HG02642 (cell line): ENCODE data around the gene DYNC1LI2.
"Not testable (repeated sequence)": the region's sequence is repeated elsewhere in the genome, so short reads cannot be mapped to it uniquely, and the experiment has no call there.

ENCODE experiments used
- ATAC-seq: cut with Tn5 transposase; IDR thresholded peaks from one replicate; pipeline ENCODE4 v1.9.1; 2021; ENCODE audit warnings: mild to moderate bottlenecking; ENCODE audit not compliant: unreplicated experiment, poor library complexity

DYNC1LI2 gene

GRCh38 chr16:66751303-66751991 is at the start of gene DYNC1LI2:
Gene DYNC1LI2 (minus strand): TSS chr16:66751609. CDS start chr16:66751591, 18 bp downstream.
- ATAC-seq: peak; percentile 91

GRCh38 chr16:66800856-66801255 is 49.4 kb upstream of the DYNC1LI2 start:
- ATAC-seq: no peak

GRCh38 chr16:66798161-66798560 is 46.8 kb upstream of the DYNC1LI2 start:
- ATAC-seq: no peak

DNA sequence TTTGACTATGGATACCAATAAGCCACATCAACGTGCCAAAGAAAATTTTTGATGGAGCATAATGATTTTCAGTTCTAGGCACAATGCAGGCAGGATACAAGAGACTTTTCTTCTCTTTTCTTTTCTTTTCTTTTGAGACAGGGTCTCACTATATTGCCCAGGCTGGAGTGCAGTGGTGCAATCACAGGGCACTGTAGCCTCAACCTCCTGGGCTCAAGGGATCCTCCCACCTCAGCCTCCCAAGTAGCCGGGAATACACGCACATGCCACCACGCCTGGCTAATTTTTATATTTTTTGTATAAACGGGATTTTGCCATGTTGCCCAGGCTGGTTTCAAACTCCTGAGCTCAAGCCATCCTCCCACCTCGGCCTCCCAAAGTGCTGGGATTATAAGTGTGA is 42.6 kb upstream of the DYNC1LI2 start:
- ATAC-seq: not testable (repeated sequence)

- no peak for ATAC-seq
Measured at GRCh38 chr16:66790130-66790733, 38.8 kb upstream of the DYNC1LI2 start.

DNA sequence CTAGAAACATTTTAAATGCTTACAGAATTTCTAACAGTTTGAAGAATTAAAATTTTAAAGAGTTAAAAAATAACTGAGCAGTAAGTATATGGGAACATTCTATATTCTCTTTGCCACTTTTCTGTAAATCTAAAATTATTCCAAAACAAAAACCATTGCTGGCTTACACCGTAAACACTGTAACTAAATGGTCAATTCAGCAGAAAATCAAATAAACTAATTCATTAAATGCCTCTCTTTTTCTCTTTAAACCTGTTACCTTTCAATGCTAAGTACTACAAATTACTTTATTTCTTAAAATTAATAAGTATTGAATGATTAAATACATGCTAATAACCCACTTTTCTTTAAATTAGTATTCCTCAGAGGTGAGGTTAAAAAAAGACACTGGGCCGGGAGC is 36.0 kb upstream of the DYNC1LI2 start:
- ATAC-seq: no peak

- ATAC-seq: no peak
Measured at GRCh38 chr16:66786551-66786950, 35.1 kb upstream of the DYNC1LI2 start.

DNA sequence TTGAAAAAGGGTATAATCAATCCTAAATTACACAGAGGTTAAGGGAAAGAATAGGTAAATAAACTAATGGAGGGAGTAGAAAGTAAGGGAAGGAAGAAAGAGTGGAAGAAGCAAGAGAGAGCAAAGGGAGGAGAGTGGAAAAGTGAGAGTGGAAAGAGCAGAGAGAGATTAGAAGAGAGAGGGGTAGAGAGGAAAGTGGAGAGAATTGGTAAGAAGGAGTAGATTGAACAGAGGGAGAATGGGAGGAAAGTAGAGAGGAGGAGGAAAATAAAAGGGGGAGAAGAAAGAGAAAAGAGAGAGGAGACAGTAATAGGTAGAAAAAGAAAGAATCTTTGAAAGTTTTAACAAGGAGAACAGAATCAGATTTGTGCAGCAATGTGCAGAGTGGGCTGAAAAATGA is 25.0 kb upstream of the DYNC1LI2 start:
- no peak for ATAC-seq

DNA sequence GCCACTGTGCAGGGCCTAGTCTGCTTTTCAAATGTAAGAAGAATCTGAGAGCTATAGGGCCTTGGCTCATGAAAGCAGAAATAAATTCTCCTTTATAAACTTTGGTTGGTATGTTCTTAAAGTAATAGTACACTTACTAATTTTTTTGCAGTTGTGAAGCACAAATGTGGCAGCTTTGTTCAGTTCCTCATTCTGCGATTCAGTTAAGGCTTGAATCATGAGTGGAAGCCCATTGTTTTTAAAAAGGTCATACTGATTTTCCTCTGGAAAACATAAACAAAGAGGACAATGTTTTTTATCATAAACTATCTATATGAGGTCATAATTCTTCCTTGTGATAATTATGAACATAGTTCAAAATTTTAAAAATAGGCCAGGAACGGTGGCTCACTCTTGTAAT is 23.6 kb upstream of the DYNC1LI2 start:
- no peak for ATAC-seq

DNA sequence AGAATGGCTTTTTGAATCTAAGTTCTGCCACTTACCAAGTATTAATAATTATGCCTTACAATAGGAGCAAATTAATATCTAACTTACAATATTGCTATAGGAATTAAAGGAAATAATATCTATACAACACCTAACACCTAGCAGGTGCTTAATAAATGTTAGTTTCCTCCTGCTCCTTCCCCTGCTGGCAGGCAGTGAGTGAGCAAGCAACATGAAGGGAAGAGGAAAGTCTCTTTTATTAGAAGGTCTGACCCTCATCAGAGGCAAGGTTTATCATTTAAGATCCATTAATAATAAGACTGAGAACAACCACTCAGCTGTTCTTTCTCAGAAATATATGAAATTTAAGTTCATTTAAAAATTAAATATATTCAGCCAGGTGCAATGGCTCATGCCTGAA is 6.7 kb upstream of the DYNC1LI2 start:
- no peak for ATAC-seq

DNA sequence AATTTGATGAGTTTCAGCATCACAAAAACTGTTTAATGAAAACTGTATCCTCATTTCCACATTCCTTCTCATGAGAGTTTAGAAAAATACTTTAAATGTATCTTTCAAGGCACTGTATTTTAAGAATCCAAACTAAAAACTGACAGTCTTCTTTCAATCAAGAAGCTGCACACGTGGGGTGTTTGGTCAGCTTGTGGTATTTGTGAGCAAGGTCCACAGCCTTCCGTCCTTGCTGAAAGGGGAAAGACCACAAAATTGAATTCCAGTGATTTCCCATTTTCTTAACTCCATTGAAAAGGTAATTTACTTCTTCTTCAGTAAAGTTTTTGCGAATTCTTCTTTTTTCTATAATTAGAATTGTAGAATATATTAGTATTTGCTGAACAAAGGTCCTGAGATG is 3.4 kb upstream of the DYNC1LI2 start:
- ATAC-seq: no peak

- ATAC-seq: no peak
Measured at GRCh38 chr16:66754211-66754610, 2.8 kb upstream of the DYNC1LI2 start.

DNA sequence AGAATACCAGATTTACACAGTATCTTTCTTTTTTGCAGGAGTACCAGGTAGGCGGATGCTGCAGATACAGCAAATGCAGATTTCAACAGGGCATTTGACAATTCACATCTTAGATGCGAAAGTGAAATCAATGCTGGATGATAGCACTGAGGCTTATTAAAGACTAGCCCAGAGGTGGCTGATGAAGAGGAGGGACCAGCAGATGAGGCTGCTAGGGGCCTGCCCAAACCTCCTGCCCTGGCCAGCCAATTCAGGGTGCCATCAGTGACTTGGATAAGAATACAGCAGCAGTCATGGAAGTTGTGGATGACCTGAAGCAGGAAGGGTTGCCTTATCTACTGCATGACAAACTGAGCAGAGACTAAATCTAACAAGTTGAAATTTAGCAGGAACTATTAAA is 1.5 kb upstream of the DYNC1LI2 start:
- ATAC-seq: no peak

- ATAC-seq: no peak
Measured at GRCh38 chr16:66752379-66752778, 970 bp upstream of the DYNC1LI2 start.

DNA sequence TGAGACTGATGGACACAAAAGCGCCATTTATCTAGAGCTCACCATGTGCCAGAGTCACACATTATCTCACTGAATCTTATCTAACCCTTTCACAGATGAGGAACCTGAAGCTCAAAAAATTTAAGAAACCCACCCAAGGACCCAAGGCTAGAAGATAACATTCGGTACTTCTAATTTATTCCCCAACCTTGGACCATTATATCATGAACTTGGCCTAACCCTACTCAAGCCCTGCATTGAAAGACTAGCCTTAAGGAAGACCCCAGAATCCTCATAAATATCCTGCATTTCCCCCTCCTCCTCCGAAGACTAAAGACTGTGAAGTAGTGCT is 548 bp upstream of the DYNC1LI2 start:
- no peak for ATAC-seq

GRCh38 chr16:66751053-66751302 is 431 bp downstream of the DYNC1LI2 start:
- ATAC-seq: peak; percentile 12

- ATAC-seq: no peak
Measured at GRCh38 chr16:66750279-66751052, 943 bp downstream of the DYNC1LI2 start.

DNA sequence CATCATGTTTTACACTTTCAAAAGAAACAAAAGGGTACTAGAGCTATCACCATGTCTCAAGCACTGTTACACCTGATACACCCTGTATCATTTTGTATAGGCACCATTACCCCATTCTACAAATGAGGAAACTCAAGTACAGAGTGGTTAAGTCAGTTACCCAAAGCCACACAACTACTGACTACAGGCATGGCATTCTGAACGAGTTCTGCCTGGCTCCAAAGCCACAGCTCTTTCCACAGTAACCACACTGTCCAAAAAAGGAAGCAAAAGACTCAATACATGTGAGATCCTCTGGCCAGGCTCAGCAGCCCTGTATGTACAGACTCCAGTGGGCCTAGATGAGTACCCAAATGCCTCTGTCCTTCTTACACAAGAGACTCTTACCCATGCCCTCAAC is 4.7 kb downstream of the DYNC1LI2 start:
- ATAC-seq: no peak

DNA sequence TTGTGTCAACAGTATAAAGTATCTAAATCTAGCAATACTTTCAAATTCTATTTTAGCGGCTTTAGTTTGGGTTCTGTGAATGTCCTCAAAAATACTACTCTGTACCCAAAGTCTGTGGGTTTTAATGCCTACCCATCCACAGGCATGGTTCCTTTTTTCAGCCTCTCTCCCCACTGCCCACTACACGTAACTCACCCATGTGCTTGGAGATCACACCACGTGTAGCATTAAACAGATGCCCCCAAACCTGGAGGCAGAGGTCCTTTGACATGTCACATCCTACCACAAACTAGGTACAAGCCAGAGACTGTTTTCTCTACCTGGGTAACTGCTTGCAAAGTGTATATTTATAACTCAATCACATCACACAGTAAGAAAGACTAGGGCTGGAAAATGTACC is 5.4 kb downstream of the DYNC1LI2 start:
- ATAC-seq: no peak

GRCh38 chr16:66741950-66742808 is 9.2 kb downstream of the DYNC1LI2 start:
- no peak for ATAC-seq
